ENCODE results near the gene STK38L. TPM values are rescaled to one million over a fixed set of nuclear protein-coding genes. Genes with fewer than 3 reads are reported as not detected.
A peak's percentile ranks its signal among the peaks of the same experiment; 100 is the strongest.

Gene STK38L
- total and polyA plus RNA-seq, 10 of the 15 experiments (the other 5 are each of a cell fraction or from before 2014, with no cell fraction given), result 43.0 to 154 (median 115) TPM

DNA sequence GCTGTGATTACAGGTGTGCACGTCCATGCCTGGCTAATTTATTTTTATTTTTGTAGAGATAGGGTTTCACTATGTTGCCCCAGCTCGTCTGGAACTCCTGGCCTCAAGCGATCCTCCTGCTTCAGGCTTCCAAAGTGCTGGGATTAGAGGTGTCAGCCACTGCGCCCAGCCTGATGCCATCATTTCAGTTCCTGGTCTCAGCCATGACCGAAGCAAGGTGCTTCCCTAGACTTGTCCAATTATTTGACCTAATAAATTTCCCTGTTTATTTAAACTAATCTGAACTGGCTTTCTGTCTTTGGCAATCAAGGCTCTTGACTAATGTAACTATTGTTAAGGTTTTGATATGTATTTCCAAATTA lies 24.4 kb upstream of the STK38L start:
- no peaks in the 10 kb centered on the region for H4K20me1 ChIP-seq (ENCODE audit: control insufficient read depth, insufficient read depth)
- no TSS peak for BruUV-seq (replicated peaks)
- DNase-seq (ENCODE audit: low read depth, low spot score) (no peak), FAIRE-seq (no peak), ATAC-seq (no peak)
- peaks cover 43% of the 10 kb centered on the region for H3K4me1 ChIP-seq (ENCODE audit: control insufficient read depth, insufficient read depth, low read length)
- no peaks in the 10 kb centered on the region for H3K27me3 ChIP-seq (replicated peaks in 1 of 2; ENCODE audit: control insufficient read depth in 2 of 2, insufficient read depth in 2 of 2, low read length in 1 of 2)
- H3K27ac ChIP-seq (ENCODE audit: control insufficient read depth, insufficient read depth), result peak overlapping the region; percentile 96
- intact Hi-C loops (cut with micrococcal nuclease; ENCODE audit: unreplicated experiment) (loop anchor here (1.0 to 5.0 kb wide), 6 partner anchors 11 to 88 kb away; partner anchors contain the start of gene STK38L), in situ Hi-C loops (cut with MboI) (no loop called here)
- H3K4me2 ChIP-seq (ENCODE audit: control insufficient read depth, insufficient read depth), result peak overlapping the region; percentile 0; the same call in 1 of the 2 replicates
- no peaks in the 10 kb centered on the region for H3K79me2 ChIP-seq (ENCODE audit: control insufficient read depth, insufficient read depth, low read length)
- TF ChIP-seq RAD51 (IDR thresholded peaks at IDR 0.05) (no peak), TCF12 (IDR thresholded peaks at IDR 0.05; ENCODE audit: low read depth, low read length) (no peak), MLLT1 (IDR thresholded peaks at IDR 0.05) (0 out of 2 replicates have a peak, but pooled peaks have one; percentile 1), NFIC (IDR thresholded peaks at IDR 0.05; ENCODE audit: low read depth, low read length) (0 out of 2 replicates have a peak, but pooled peaks have one; percentile 3)
- ChIA-PET POLR2A (interaction anchor here (1.1 to 6.0 kb wide), 6 partner anchors 10 to 74 kb away, joined by 3 to 70 read pairs (median 18); partner anchors contain the start of gene STK38L), RAD21 (ENCODE audit: unreplicated experiment) (interaction anchor here (0.7 to 10.2 kb wide), 14 partner anchors 11 to 155 kb away, joined by 3 to 73 read pairs (median 7); no protein-coding TSS in a partner anchor), CTCF (interaction anchor here (1.1 to 5.2 kb wide), 5 partner anchors 12 to 105 kb away, joined by 4 to 25 read pairs (median 5); no protein-coding TSS in a partner anchor), SMC1A (ENCODE audit: uncharacterized antibody, unreplicated experiment) (interaction anchor here (1.2 to 7.1 kb wide), 12 partner anchors 11 to 112 kb away, joined by 3 to 145 read pairs (median 24); partner anchors contain the start of gene STK38L)
- peak overlapping the region; percentile 24; the same call in 1 of the 2 replicates for H2AFZ ChIP-seq (ENCODE audit: control insufficient read depth, low read depth, low read length)
- no peak overlapping the region for H3K4me3 ChIP-seq
- no peaks in the 10 kb centered on the region; the same call in 1 of the 3 replicates for H3K9me3 ChIP-seq (replicated peaks; ENCODE audit: control insufficient read depth, insufficient read depth, low read length)
- WGBS (ENCODE audit: insufficient coverage, insufficient replicate concordance, low lambda C conversion rate, missing lambda C conversion rate), result 7% methylated on average over 5 of the region's 5 CpGs
- no peaks in the 10 kb centered on the region for H3K36me3 ChIP-seq (ENCODE audit: control insufficient read depth in 2 of 2, insufficient read depth in 2 of 2, low read length in 1 of 2)
- peak overlapping the region; percentile 28 for H3K9ac ChIP-seq (ENCODE audit: control insufficient read depth, insufficient read depth, low read length)

Measured in GM12878 (cell line).